Fibroblast of skin of left biceps (primary cell): ENCODE measurements around the gene MASTL.
"Not testable (repeated sequence)": the region's sequence is repeated elsewhere in the genome, so short reads cannot be mapped to it uniquely, and the experiment has no call there.

Source experiments
- DNase-seq, 2 experiments: peaks; one replicate each; pipeline ENCODE4 v3.0.0-alpha.2; 2013; ENCODE audit warnings: low read depth in 2 of 2

MASTL gene

DNA sequence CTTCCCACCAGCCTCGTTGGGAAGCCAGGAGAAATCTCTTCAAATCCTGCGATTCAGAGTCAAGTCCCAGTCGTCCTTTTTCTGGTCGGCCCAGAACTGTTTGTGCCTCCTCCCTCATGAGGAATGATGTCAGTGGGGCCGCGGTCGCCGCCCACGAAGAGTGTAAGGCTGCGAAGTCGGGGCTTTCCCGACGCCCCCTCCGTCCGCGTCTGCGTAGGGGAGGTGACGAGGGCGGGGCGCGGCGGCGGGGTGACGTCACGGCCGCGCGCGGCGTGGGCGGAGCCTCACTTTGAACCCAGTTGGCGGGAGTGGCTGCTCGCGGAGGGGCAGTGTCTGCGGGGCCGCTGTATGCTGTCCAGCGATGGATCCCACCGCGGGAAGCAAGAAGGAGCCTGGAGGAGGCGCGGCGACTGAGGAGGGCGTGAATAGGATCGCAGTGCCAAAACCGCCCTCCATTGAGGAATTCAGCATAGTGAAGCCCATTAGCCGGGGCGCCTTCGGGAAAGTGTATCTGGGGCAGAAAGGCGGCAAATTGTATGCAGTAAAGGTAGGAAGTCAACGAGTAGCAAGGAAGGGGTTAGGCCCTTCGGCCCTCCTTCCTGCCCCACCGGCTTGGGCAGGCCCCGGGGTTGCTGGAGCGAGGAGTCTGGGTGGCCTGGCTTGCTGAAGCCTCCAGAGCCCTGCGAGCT is at the start of gene MASTL:
Gene MASTL (plus strand): TSS at position 287 of the 689 bp plus-strand sequence. CDS start 75 bp downstream, at position 362.
- DNase-seq, result peak; percentile 85 to 87

DNA sequence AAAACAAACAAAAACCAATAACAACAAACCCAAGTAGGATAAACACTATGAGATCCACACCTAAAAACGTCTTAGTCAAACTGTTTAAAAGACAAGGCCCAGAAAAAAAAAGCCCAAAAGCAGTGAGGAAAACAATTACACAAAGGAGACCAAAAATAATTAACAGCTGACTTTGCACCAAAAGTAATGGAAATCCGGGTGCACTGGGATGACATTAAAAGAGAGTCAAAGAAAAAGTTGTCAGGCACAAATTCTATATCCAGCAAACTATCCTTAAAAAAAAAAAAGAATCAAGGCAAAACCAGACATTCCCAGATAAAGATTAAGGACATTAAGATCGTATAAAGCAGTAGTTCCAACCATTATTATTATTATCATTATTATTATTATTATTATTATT is 47.0 kb upstream of the MASTL start:
- no peak for DNase-seq

DNA sequence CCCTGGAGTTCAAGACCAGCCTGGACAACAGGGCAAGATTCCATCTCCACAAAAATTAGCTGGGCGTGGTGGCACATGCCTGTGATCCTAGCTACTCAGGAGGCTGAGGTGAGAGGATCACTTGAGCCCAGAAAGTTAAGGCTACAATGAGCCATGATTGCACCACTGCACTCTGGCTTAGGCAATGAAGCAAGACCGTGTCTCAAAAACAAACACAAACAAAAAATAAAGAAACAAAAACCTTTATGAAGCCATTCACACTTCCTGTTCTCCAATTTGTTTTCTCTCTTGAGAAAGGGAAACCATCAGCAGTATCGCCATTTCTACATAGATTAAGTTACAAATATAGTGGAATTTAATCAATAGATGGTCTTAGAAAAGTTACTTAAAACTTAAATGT is 20.8 kb upstream of the MASTL start:
- no peak for DNase-seq

- DNase-seq, result no peak
Measured at GRCh38 chr10:27138277-27138676, 16.9 kb upstream of the MASTL start.

DNA sequence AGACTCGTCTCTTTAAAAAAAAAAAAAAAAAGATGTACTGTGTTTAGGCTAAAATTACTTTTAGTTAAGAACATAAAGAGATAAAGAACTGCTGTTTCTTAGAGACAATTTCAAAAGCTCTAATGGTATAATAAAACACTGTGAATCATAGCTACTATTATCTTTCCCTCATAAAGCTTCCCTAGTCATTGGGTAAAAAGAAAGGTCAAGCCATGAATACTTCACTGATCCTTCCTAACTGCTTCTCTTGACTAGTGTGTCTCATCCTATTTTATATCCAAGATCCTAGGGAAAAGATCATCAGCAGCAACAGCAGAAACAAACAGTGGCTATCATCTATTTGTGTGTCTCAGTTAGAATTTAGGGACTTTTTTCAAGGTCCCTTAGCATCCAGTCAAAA is 11.5 kb upstream of the MASTL start:
- no peak for DNase-seq

GRCh38 chr10:27145937-27146336 is 9.2 kb upstream of the MASTL start:
- no peak for DNase-seq

GRCh38 chr10:27147701-27148100 is 7.5 kb upstream of the MASTL start:
- DNase-seq, result no peak

DNA sequence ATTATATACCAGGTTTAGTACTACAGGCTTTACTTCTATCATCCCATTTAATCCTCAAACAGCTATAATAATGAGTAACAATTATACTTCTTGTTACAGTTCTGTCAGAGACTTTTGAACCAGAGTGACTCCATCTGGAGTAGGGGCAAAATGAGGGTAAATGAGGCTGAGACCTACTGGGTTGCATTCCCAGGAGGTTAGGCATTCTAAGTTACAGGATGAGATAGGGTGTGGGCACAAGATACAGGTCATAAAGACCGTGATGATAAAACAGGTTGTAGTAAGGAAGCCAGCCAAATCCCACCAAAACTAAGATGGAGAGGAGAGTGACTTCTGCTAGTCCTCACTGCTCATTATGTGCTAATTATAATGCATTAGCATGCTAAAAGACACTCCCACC is 4.9 kb upstream of the MASTL start:
- DNase-seq, result no peak

DNA sequence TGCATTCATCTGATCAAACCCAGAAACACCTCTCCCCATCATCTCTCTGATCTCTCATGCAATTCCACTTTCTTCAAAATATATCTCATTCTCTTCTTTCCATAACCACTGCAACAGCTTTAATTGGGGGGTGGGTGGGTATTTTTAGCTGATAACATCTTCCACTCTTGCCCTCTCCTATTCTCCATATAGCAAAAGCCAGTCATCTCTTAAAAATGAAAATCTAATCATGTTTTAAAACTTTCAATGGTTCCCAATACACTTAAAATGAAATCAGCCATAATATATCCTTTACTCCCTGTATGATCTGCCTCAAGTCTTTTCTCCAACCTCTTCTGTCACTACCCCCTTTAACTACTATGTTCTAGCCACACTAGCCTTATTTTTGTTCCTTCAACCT is 2.5 kb upstream of the MASTL start:
- DNase-seq, result no peak

GRCh38 chr10:27153329-27153728 is 1.8 kb upstream of the MASTL start:
- DNase-seq, result no peak

DNA sequence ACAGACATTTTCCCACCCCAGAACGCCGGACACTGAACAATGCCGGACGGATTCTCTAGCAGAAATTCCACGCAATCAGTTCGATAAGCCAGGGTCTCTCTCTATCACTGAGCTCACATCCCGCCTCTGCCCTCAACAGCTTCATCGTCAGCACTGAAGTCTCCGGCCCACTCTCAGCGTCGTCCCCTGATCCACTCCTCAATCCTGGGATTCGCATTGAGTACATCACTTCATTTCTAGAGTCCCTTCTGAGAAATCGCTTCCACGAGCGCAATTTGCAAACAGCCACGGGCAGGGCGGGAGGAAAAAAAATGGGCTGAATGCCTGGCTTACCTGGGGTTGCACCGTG is 1.3 kb upstream of the MASTL start:
- DNase-seq, result no peak

DNA sequence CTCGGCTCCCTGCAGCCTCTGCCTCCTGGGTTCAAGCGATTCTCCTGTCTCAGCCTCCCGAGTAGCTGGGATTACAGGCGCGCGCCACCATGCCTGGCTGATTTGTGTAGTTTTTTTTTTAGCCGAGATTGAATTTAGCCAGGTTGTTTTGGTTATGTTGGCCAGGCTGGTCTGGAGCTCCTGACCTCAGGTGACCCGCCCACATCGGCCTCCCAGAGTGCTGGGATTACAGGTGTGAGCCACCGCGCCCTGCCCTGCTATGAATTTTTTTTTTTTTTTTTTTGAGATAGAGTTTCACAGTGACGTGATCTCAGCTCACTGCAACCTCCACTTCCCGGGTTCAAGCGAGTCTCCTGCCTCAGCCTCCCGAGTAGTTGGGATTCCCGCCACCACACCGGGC is 1.4 kb downstream of the MASTL start:
- DNase-seq, result not testable (repeated sequence)

DNA sequence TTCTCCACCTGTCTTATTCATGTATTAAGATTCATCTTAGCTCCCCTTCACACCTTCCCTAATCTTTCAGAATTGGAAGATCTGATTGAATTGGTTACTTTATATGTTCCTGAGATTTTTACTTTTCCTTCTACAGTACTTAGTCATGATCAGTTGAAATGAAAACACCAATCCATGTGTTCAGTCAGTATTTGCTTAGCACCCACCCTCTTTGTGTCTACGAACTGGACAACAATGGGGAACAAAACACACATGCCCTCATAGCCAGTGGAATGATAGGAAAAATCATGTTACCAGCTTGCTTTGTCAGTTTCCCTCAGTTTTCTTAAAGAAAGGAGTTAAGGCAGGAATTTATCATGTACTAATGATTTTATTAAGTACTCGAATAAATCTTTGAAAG is 2.0 kb downstream of the MASTL start:
- DNase-seq, result no peak

GRCh38 chr10:27158421-27158820 is 3.3 kb downstream of the MASTL start:
- DNase-seq, result no peak

DNA sequence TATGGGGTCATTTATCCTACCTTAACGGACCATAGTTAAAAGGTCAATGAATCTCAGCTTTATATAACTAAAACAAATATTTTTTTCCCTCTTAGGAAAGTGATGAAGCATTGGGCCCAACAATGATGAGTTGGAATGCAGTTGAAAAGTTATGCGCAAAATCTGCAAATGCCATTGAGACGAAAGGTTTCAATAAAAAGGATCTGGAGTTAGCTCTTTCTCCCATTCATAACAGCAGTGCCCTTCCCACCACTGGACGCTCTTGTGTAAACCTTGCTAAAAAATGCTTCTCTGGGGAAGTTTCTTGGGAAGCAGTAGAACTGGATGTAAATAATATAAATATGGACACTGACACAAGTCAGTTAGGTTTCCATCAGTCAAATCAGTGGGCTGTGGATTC is 14.7 kb downstream of the MASTL start:
- no peak for DNase-seq

GRCh38 chr10:27188259-27188658 is 33.1 kb downstream of the MASTL start:
- no peak for DNase-seq

DNA sequence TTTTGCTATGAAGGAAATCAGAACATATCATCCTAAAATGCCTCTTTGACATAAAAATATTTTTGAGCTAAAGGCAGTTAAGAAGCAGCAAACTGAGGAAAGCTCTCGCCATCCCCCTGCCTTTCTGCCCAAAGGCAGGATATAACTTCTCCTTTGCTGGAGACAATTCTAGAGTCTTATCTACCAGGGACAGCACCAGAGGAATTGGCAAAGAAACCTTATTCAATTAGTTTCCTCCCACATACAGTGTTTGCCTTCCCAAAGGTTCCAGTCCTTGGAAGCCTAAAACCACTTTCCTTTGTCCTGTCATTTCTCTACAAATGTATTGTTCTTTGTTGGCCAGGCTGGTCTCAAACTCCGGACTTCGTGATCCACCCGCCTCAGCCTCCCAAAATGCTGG is 33.7 kb downstream of the MASTL start:
- no peak for DNase-seq

DNA sequence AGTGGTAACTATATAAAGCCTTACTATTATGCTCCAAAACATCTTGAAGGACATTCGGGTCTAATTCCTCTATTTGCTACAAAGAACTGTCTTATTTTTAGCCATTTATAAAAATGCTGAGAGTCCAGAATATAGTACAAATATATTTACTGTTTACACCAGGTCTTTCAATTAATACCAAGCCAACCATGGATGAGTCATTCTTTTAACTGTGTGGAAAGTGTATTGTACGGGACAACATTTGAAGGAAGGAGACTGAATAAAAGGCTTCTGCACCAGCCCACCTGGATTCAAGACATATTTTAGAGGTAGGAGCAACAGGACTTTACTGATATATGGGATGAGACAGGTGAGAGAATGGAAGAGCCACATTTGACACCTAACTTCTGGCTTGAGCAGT is 35.4 kb downstream of the MASTL start:
- no peak for DNase-seq

- DNase-seq, result peak; percentile 6 to 12
Measured at GRCh38 chr10:27192284-27192683, 37.1 kb downstream of the MASTL start.

DNA sequence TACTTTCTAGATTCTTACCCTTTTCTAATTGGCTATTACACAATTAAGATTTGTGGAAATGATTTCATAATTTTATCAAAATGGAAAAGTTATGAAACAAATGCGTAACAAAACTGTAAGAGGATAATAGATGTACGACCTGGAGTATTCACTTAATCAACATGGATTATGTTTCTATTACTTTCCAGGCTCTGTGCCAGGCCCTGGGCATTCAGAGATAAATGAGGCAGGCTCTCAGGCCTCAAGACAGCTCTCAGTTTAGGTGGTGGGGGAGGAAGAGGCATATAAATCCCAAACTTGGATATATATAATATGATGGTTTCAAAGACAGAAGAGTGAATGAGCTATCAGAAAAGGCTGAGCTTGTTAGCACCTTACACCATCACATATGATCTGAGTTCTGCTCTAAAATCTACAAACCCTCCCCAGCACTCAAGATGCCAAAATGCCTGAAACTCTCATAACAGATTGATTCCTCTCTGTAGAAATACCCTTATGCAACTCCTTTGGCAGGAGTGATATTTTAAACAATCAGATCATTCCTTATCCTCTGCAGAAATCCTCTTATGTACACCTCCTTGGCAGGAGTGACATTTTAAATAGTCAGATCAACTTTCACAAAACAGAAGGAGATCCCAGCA is 42.9 kb downstream of the MASTL start:
- DNase-seq, result no peak

DNA sequence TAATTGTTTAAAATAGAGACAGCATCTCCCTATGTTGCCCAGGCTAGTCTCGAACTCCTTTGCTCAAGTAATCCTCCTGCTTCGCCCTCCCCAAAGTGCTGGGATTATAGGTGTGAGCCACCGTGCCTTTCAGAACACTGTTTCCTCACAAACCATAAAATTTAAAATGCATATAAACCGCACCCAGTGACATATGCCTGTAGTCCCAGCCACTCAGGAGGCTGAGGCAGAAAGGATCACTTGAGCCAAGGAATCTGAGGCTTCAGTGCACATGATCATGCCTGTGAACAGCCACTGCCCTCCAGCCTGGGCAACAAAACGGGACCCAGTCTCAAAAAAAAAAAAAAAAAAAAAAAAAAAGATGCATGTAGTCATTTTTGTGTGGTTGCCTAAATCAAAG is 48.7 kb downstream of the MASTL start:
- DNase-seq, result no peak

DNA sequence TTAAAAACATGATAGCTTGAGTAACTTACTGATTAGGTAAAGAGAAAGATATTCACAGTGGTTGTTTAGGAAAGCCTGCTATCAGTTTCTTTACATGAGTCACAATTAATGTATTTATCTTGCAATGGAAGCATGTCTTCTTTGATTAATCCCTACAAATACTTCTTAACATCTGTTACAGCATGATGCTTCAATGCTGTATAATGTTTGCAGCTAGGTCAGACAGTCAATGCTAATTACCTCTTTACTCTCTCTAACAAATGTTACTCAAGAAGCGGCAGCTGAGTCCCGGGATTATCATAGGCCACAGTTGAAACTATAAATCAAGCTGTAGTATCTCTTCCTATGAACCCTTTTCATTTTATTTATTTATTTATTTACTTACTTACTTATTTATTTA is 52.2 kb downstream of the MASTL start:
- DNase-seq, result no peak

- no peak for DNase-seq
Measured at GRCh38 chr10:27223964-27224363, 68.8 kb downstream of the MASTL start.

DNA sequence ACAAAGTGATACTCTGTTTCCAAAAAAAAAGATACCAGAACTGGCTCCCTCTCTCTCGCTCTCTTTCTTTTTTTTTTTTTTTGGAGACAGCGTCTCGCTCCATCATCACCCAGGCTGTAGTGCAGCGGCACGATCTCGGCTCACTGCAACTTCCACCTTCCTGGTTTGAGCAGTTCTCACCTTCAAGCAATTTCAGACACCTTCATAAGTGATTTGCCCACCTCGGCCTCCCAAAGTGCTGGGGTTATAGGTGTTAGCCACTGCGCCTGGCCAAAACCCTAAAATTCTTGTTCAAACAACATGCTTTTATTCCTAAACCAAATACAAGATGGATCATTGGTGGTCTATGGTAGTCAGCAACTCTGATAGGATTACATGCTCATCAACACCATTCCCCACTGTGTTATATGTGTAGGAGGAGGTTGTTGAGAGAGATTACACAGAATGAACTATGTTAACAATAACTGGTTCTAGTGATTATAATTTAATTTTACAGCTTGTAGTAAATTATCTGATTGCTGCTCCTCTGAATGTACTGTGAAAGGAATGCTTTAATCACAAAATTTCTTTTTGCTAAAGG is 69.9 kb downstream of the MASTL start:
- no peak for DNase-seq
